Left ventricle myocardium inferior (tissue), 1 donor: ENCODE data around the gene THSD7A. TPM values are rescaled to one million over a fixed set of nuclear protein-coding genes. Genes with fewer than 3 reads are reported as not detected.

Experiments
- DNase-seq: peaks from one replicate; pipeline ENCODE4 v3.0.0-alpha.2; 2020
- H3K27ac ChIP-seq: fragments of 200-600 bp; replicated peaks from 2 replicates; pipeline ENCODE4 v1.8.0; 2021
- H3K27me3 ChIP-seq: fragments of 200-600 bp; 2 replicates; pipeline ENCODE4 v1.8.0; 2021; ENCODE audit warnings: low read depth
- H3K36me3 ChIP-seq: fragments of 200-600 bp; 2 replicates; pipeline ENCODE4 v1.8.0; 2021
- H3K4me1 ChIP-seq: fragments of 200-600 bp; 2 replicates; pipeline ENCODE4 v1.8.0; 2021
- H3K4me3 ChIP-seq: fragments of 200-600 bp; 2 replicates; pipeline ENCODE4 v1.8.0; 2021; ENCODE audit warnings: mild to moderate bottlenecking, moderate library complexity
- H3K9me3 ChIP-seq: fragments of 200-600 bp; replicated peaks from 2 replicates; pipeline ENCODE4 v1.8.0; 2021
- intact Hi-C: fragments of 100-400 bp; cut with micrococcal nuclease; formaldehyde crosslinking; loops from one replicate; pipeline ENCODE4 v1.11.0; 2022
- total RNA-seq: library from RNA; stranded (reverse); fragmentation: NEBNext Ultra II Directional; extraction: Animal tissue kit (Norgen Biotek cat#: 25700); gene quantifications from one replicate; pipeline ENCODE4 v1.2.1, GENCODE V29; 2021
- TF ChIP-seq, protein P1 (sequence below): fragments of 200-600 bp; IDR thresholded peaks from 2 replicates; pipeline ENCODE4 v1.8.0; 2021; ENCODE audit warnings: antibody characterized with exemption, mild to moderate bottlenecking, borderline replicate concordance
- donor health status: DM: no; HTN: yes; CAD: no; lungs with severe emphysema.

THSD7A gene
- total RNA-seq, 1 donor from 2014 or later: 1.6 TPM

DNA sequence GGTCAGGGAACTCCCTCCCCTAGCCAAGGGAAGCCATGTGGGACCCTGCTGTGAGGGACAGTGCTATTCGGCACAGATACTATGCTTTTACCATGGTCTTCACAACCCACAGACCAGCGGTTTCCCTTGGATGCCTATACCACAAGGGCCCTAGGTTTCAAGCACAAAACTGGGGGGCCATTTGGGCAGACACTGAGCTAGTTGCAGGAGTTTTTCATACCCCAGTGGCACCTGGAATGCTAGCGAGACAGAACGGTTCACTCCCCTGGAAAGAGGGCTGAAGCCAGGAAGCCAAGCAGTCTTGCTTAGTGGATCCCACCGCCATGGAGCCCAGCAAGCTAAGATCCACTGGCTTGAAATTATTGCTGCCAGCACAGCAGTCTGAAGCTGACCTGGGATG is 156.8 kb downstream of the THSD7A start:
- TF ChIP-seq, protein P1, sequence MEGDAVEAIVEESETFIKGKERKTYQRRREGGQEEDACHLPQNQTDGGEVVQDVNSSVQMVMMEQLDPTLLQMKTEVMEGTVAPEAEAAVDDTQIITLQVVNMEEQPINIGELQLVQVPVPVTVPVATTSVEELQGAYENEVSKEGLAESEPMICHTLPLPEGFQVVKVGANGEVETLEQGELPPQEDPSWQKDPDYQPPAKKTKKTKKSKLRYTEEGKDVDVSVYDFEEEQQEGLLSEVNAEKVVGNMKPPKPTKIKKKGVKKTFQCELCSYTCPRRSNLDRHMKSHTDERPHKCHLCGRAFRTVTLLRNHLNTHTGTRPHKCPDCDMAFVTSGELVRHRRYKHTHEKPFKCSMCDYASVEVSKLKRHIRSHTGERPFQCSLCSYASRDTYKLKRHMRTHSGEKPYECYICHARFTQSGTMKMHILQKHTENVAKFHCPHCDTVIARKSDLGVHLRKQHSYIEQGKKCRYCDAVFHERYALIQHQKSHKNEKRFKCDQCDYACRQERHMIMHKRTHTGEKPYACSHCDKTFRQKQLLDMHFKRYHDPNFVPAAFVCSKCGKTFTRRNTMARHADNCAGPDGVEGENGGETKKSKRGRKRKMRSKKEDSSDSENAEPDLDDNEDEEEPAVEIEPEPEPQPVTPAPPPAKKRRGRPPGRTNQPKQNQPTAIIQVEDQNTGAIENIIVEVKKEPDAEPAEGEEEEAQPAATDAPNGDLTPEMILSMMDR: no peak
- H3K9me3 ChIP-seq: peaks cover 53% of the 10 kb centered on the region
- no peaks in the 10 kb centered on the region for H3K27me3 ChIP-seq
- intact Hi-C loops: no loop called here
- no peak overlapping the region for H3K4me3 ChIP-seq
- no peaks in the 10 kb centered on the region for H3K36me3 ChIP-seq
- H3K4me1 ChIP-seq: no peaks in the 10 kb centered on the region
- no peak for DNase-seq
- H3K27ac ChIP-seq: no peak overlapping the region

DNA sequence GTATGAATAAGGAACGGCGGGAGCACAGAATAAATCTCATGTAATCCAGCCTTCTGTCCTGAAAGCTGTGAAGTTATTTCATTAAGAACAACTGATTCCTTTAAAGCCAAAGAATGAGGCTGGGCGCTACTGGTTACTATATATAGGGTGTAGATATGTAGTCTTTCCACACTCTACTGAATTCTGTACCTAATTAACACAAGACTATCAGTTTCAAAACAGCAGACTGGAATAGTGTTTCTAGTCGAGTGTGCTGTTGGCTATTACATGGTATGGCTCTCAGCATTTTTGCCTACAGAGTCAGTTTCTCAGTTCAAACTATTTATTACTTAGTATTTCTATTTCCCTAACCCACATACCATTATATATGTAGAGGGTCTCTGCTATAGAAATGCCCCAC is 163.3 kb downstream of the THSD7A start:
- H3K4me3 ChIP-seq: no peak overlapping the region
- H3K36me3 ChIP-seq: no peaks in the 10 kb centered on the region
- H3K9me3 ChIP-seq: peaks cover 4% of the 10 kb centered on the region
- no peaks in the 10 kb centered on the region for H3K4me1 ChIP-seq
- no peak for DNase-seq
- no peak overlapping the region for H3K27ac ChIP-seq
- no peaks in the 10 kb centered on the region for H3K27me3 ChIP-seq
- TF ChIP-seq, protein P1: no peak
- intact Hi-C loops: no loop called here

DNA sequence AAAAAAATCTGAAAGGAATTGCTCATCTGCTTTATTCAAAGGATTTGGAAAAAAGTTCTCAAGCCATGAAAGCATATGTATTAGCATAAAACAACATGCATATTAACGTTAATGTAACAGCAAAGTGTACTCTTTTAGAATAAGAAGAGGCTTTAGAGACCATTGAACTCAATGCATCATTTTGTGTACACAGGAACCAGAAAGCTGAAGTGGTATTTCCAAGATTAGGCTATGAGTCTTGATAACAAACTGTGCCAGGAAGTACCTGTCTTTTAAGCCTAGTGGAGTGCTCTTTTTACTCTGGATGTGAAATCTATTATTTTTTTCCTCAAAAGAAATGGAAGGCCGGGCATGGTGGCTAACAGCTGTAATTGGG is 164.2 kb downstream of the THSD7A start:
- H3K4me3 ChIP-seq: no peak overlapping the region
- TF ChIP-seq, protein P1: no peak
- H3K4me1 ChIP-seq: no peaks in the 10 kb centered on the region
- H3K27me3 ChIP-seq: no peaks in the 10 kb centered on the region
- DNase-seq: no peak
- intact Hi-C loops: no loop called here
- H3K27ac ChIP-seq: no peak overlapping the region
- H3K9me3 ChIP-seq: no peaks in the 10 kb centered on the region
- no peaks in the 10 kb centered on the region for H3K36me3 ChIP-seq

DNA sequence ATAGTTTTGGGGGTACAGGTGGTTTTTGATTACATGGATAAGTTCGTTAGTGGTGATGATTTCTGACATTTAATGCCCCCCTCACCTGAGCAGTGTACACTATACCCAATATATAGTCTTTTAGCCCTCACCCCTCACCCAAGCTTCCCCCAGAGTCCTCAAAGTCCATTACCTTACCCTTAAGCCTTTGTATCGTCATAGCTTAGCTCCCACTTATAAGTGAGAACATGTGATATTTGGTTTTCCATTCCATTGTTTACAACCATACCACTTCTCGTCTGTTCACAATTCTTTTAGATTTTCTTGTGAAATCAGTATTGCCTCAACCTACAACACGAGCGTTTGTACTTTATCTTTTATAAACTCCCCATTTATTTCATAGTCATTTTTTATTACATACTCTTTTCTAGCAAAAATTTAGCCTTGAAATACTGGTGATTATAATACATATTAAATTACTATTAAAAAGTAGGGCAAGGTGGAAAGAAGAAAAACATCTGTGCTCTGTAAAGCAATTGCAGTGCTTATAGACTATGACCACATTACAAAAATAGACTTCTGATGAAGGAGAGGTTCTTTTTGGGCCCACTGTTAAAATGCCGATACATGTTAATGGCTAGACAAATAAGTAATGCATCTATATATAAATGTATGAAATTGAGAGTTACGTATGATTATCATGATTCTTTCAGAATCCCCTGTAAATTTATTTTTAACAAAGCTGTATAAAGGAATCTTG is 164.8 kb downstream of the THSD7A start:
- H3K27ac ChIP-seq: no peak overlapping the region
- H3K9me3 ChIP-seq: no peaks in the 10 kb centered on the region
- no peak for DNase-seq
- H3K4me1 ChIP-seq: no peaks in the 10 kb centered on the region
- H3K36me3 ChIP-seq: no peaks in the 10 kb centered on the region
- H3K4me3 ChIP-seq: no peak overlapping the region
- intact Hi-C loops: no loop called here
- H3K27me3 ChIP-seq: no peaks in the 10 kb centered on the region
- TF ChIP-seq, protein P1: no peak

DNA sequence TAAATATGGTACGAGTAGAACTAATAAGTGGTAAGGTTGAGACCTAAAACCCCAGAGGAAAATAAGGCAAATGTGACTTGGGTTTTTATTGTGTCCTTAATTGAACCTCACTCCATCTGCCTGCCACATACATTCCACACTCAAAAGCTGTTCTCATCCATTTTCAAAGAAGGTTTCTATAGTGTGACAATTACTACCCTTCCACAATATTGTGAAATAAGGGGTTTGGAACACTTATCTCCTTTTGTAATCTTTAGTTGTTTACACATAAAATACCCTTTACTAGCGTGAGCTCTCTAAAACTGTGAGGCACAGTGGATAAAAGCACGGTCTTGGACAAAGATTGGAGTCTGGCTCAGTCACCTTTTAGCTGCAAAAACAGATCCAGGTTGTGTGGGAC is 166.6 kb downstream of the THSD7A start:
- intact Hi-C loops: no loop called here
- Histone ChIP-seq H3K4me3 (no peak overlapping the region), H3K4me1 (no peaks in the 10 kb centered on the region), H3K36me3 (no peaks in the 10 kb centered on the region), H3K9me3 (no peaks in the 10 kb centered on the region), H3K27ac (no peak overlapping the region), H3K27me3 (no peaks in the 10 kb centered on the region)
- no peak for DNase-seq
- TF ChIP-seq, protein P1: no peak

DNA sequence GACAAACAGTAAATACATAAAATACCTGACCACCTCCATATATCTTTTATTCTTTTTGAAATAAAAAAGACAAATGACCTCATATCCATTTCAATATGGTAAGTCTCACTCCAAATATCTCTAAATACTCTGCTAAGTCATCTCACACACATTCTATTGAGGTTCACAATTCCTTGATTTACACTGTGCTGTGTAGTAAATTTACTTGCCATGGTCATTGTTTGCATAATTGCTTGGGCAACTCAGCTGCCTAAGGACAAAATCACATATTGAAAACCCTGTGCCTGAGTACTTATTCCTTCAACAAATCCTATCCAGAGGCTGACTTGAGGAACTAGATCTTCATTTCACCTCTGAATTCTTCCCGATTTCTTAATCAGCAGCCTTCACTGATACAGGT is 176.4 kb downstream of the THSD7A start:
- H3K4me1 ChIP-seq: no peaks in the 10 kb centered on the region
- no peaks in the 10 kb centered on the region for H3K27me3 ChIP-seq
- H3K4me3 ChIP-seq: no peak overlapping the region
- H3K36me3 ChIP-seq: no peaks in the 10 kb centered on the region
- TF ChIP-seq, protein P1: no peak
- no peak for DNase-seq
- no peaks in the 10 kb centered on the region for H3K9me3 ChIP-seq
- intact Hi-C loops: no loop called here
- no peak overlapping the region for H3K27ac ChIP-seq
